BJ (cell line): ENCODE data around the gene ENTPD8. TPM values are rescaled to one million over a fixed set of nuclear protein-coding genes. Genes with fewer than 3 reads are reported as not detected.
"Not testable (repeated sequence)": the region's sequence is repeated elsewhere in the genome, so short reads cannot be mapped to it uniquely, and the experiment has no call there.

ENCODE experiments used
- CTCF ChIA-PET: fragments of 350-600 bp; formaldehyde crosslinking; extraction: SDS; loops from one replicate; lab custom pipeline; 2021; ENCODE audit warnings: antibody characterized with exemption, inconsistent platforms; lab: Yijun Ruan, JAX
- POLR2A ChIA-PET: fragments of 300-600 bp; sonication (Branson Sonifier 250); formaldehyde crosslinking; extraction: SDS; loops from one replicate; lab custom pipeline; 2021; ENCODE audit warnings: antibody characterized with exemption; lab: Charles Lee
- DNase-seq: peaks from one replicate; pipeline ENCODE4 v3.0.0-alpha.2; 2011; ENCODE audit warnings: low read depth
- H3K27me3 ChIP-seq: 2 replicates; pipeline ENCODE4 v1.6.0; 2011; ENCODE audit warnings: low read length; ENCODE audit not compliant: control insufficient read depth, insufficient read depth
- H3K36me3 ChIP-seq: 2 replicates; pipeline ENCODE4 v1.5.1; 2011; ENCODE audit warnings: low read length; ENCODE audit not compliant: control insufficient read depth, insufficient read depth
- H3K4me3 ChIP-seq: 2 replicates; pipeline ENCODE4 v1.5.1; 2011; ENCODE audit warnings: low read depth, mild to moderate bottlenecking, control low read depth, low read length
- CTCF ChIP-seq: IDR thresholded peaks from 2 replicates; pipeline ENCODE4 v1.5.1; 2011; ENCODE audit warnings: low read depth, mild to moderate bottlenecking, control low read depth, inconsistent platforms, low read length, moderate library complexity; ENCODE audit not compliant: insufficient read depth
- polyA plus RNA-seq: library from polyadenylated mRNA; depleted of rRNA; stranded (reverse); fragments of >200 nt; gene quantifications from 2 replicates; pipeline ENCODE4 v1.2.3, GENCODE V29; 2011

Gene ENTPD8
- polyA plus RNA-seq, 1 experiment, result not detected

GRCh38 chr9:137474271-137474670, 33.1 kb upstream of the ENTPD8 start:
- no peak for DNase-seq
- POLR2A ChIA-PET, result no interaction called here
- Histone ChIP-seq H3K4me3 (no peak overlapping the region), H3K27me3 (no peaks in the 10 kb centered on the region), H3K36me3 (no peaks in the 10 kb centered on the region)
- CTCF ChIA-PET, result no interaction called here
- TF ChIP-seq CTCF, result no peak

DNA sequence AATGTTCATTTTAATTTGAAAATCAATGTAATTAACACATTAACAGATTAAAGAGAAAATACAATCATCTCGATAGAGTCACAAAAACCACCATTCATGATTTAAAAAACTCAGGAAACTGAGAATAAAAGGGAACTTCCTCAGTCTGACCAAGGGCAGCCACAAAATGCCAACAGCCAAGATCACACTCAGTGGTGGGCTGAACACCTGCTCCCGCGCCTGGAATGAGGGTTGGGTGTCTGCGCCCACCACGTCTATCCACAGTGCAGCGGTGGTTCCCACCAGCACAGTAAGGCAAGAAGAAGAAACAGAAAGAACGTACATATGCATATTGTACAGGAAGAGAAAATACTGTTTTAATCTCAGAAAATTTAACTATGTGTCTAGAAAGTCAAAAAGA, 29.6 kb upstream of the ENTPD8 start:
- DNase-seq, result no peak
- TF ChIP-seq CTCF, result no peak
- H3K4me3 ChIP-seq, result no peak overlapping the region
- no peaks in the 10 kb centered on the region for H3K36me3 ChIP-seq
- ChIA-PET CTCF (no interaction called here), POLR2A (interaction anchor here (0.7 kb wide), 1 partner anchor 48 kb away, joined by 3 read pairs; the partner anchor contains the start of gene EXD3)
- H3K27me3 ChIP-seq, result no peaks in the 10 kb centered on the region

DNA sequence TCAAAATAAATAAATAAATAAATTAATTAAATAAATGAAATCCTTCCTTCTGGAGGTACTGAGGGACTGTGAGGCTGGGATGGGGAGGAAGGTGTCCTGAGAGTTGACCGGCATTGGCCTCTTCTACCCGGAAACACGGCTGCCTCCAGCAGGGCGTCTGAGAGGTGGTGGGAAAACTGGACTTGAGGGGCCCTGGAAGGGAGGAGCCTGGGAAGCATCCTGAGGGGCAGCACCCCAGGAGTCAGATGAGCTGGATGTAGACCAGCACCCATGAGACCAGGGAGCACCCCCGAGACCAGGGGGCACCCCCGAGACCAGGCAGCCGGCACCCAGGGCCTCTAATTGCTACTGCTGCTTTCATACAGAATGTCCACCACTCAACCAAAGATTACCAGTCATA, 26.7 kb upstream of the ENTPD8 start:
- Histone ChIP-seq H3K27me3 (no peaks in the 10 kb centered on the region), H3K36me3 (no peaks in the 10 kb centered on the region), H3K4me3 (no peak overlapping the region)
- no peak for TF ChIP-seq CTCF
- POLR2A ChIA-PET, result no interaction called here
- CTCF ChIA-PET, result interaction anchor here (0.6 kb wide), 2 partner anchors 27 to 166 kb away, joined by 3 read pairs; no protein-coding TSS in a partner anchor
- DNase-seq, result no peak

DNA sequence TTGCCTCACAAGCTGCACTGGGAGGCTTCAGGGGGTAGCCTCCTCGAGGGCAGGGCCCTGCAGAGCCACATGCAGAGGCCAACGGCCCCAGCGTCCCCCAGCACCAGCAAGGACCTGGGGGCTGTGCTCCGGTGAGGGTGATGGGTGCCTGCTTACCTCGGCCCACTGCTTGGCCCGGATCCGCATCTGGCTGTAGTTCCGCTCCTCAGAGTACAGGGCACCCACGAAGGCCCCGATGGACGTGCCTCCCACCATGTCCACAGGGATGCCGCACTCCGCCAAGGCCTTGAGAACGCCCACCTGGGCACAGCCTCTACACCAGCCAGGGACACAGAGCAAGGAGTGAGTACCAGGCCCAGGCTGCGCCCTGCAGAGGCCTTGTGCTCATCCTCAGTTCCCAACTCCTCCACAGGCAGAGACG, 26.0 kb upstream of the ENTPD8 start:
- TF ChIP-seq CTCF, result no peak
- no peak for DNase-seq
- POLR2A ChIA-PET, result no interaction called here
- no peaks in the 10 kb centered on the region for H3K36me3 ChIP-seq
- CTCF ChIA-PET, result no interaction called here
- H3K4me3 ChIP-seq, result no peak overlapping the region
- no peaks in the 10 kb centered on the region for H3K27me3 ChIP-seq

DNA sequence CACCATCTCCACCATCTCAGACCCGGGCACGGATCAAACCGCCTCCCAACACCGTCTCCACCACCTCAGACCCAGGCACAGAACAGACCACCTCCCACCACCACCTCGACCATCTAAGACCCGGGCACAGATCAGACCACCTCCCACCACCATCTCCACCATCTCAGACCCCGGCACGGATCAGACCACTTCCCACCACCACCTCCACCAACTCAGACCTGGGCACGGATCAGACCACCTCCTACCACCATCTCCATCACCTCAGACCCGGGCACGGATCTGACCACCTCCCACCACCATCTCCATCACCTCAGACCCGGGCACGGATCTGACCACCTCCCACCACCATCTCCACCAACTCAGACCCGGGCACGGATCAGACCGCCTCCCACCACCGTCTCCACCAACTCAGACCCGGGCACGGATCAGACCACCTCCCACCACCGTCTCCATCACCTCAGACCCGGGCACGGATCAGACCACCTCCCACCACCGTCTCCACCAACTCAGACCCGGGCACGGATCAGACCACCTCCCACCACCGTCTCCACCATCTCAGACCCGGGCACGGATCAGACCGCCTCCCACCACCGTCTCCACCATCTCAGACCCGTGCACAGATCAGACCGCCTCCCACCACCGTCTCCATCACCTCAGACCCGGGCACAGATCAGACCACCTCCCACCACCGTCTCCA, 25.4 kb upstream of the ENTPD8 start:
- H3K36me3 ChIP-seq, POLR2A ChIA-PET, CTCF ChIA-PET, H3K27me3 ChIP-seq, DNase-seq, H3K4me3 ChIP-seq: not testable (repeated sequence)
